Keratinocyte (primary cell): ENCODE results near the gene ARSH. TPM values are rescaled to one million over a fixed set of nuclear protein-coding genes. Genes with fewer than 3 reads are reported as not detected.
"Not testable (repeated sequence)": the region's sequence is repeated elsewhere in the genome, so short reads cannot be mapped to it uniquely, and the experiment has no call there.

Experiments
- DNase-seq: peaks from one replicate; pipeline ENCODE4 v3.0.0-alpha.2; 2011; ENCODE audit warnings: low read depth, missing footprints, low spot score
- FAIRE-seq: peaks from 2 replicates; lab custom pipeline; 2011; peaks lifted over from hg19 to GRCh38; lab: Jason Lieb, UNC
- H2AFZ ChIP-seq: 2 replicates; pipeline ENCODE4 v1.6.0; 2012; ENCODE audit warnings: low read length, control low read depth, inconsistent platforms; ENCODE audit not compliant: control insufficient read depth
- H3K27ac ChIP-seq: 2 replicates; pipeline ENCODE4 v1.5.1; 2011; ENCODE audit warnings: low read length; ENCODE audit not compliant: control insufficient read depth, insufficient read depth
- H3K27me3 ChIP-seq: 3 replicates; pipeline ENCODE4 v1.6.0; 2011; ENCODE audit warnings: low read length; ENCODE audit not compliant: control insufficient read depth, insufficient read depth; ENCODE audit errors: extremely low read depth
- H3K36me3 ChIP-seq, 2 experiments: 2 replicates in 1 of 2; 3 replicates in 1 of 2; pipeline ENCODE4 v1.5.1; 2011; ENCODE audit warnings: low read length in 2 of 2, mild to moderate bottlenecking in 1 of 2; ENCODE audit not compliant: control insufficient read depth in 2 of 2, insufficient read depth in 2 of 2; ENCODE audit errors: extremely low read depth in 1 of 2
- H3K4me1 ChIP-seq: 3 replicates; pipeline ENCODE4 v1.5.1; 2011; ENCODE audit warnings: low read length; ENCODE audit not compliant: control insufficient read depth, insufficient read depth; ENCODE audit errors: extremely low read depth
- H3K4me2 ChIP-seq: 3 replicates; pipeline ENCODE4 v1.6.0; 2011; ENCODE audit warnings: low read depth, low read length; ENCODE audit not compliant: control insufficient read depth, insufficient read depth; ENCODE audit errors: extremely low read depth
- H3K4me3 ChIP-seq, 3 experiments: fragments of 200-600 bp in 1 of 3; sonication (generic) in 1 of 3; 2 replicates in 2 of 3; 3 replicates in 1 of 3; pipeline ENCODE4 v1.5.1; 2011 to 2016; ENCODE audit warnings: low read length in 3 of 3, mild to moderate bottlenecking in 3 of 3, control low read depth in 2 of 3, inconsistent platforms in 1 of 3, low read depth in 1 of 3, mixed read lengths in 1 of 3, mixed run types in 1 of 3, moderate library complexity in 1 of 3; ENCODE audit not compliant: control insufficient read depth in 2 of 3, insufficient read depth in 2 of 3; ENCODE audit errors: extremely low read depth in 1 of 3
- H3K79me2 ChIP-seq: 2 replicates; pipeline ENCODE4 v1.6.0; 2012; ENCODE audit warnings: low read length; ENCODE audit not compliant: control insufficient read depth, insufficient read depth
- H3K9ac ChIP-seq: 3 replicates; pipeline ENCODE4 v1.6.0; 2011; ENCODE audit warnings: low read length; ENCODE audit not compliant: control insufficient read depth, insufficient read depth; ENCODE audit errors: extremely low read depth
- H3K9me1 ChIP-seq: 3 replicates; pipeline ENCODE4 v1.6.0; 2011; ENCODE audit warnings: low read length; ENCODE audit not compliant: control insufficient read depth, insufficient read depth; ENCODE audit errors: extremely low read depth
- H3K9me3 ChIP-seq: 2 replicates; pipeline ENCODE4 v1.5.1; 2012; ENCODE audit warnings: low read depth, low read length; ENCODE audit not compliant: control insufficient read depth
- H4K20me1 ChIP-seq: 3 replicates; pipeline ENCODE4 v1.6.0; 2011; ENCODE audit warnings: low read length; ENCODE audit not compliant: control insufficient read depth, insufficient read depth; ENCODE audit errors: extremely low read depth
- EZH2 ChIP-seq: IDR thresholded peaks from one replicate; pipeline ENCODE4 v1.6.1; 2012; ENCODE audit warnings: inconsistent platforms, mild to moderate bottlenecking, low read length, moderate library complexity
- dilution Hi-C: fragments of 300-500 bp; cut with MboI; formaldehyde crosslinking; loops from one replicate; pipeline ENCODE4 v1.7.0; 2020; ENCODE audit warnings: low sequenced_read_pairs; ENCODE audit not compliant: extremely low pct_ligation_motif_present
- polyA plus RNA-seq, 5 experiments: library from polyadenylated mRNA; depleted of rRNA in 3 of 5; stranded (reverse) in 3 of 5; stranded (forward) in 1 of 5; unstranded in 1 of 5; fragments of >200 nt; gene quantifications; 1 replicate in 1 of 5; 2 replicates in 3 of 5; 3 replicates in 1 of 5; pipeline versions ENCODE4 v1.2.1 to v1.2.3, GENCODE V29; 2011 to 2012; ENCODE audit warnings: missing spikeins in 2 of 5, low read depth in 1 of 5, low replicate concordance in 1 of 5
- TF ChIP-seq, protein P1 (sequence below), 3 experiments: IDR thresholded peaks in 1 of 3; conservative IDR thresholded peaks in 1 of 3; optimal IDR thresholded peaks in 1 of 3; 2 replicates in 2 of 3; 3 replicates in 1 of 3; pipeline versions ENCODE3 to v1.5.1; 2011; ENCODE audit warnings: low read length in 3 of 3, mild to moderate bottlenecking in 3 of 3, moderate library complexity in 2 of 3, control low read depth in 1 of 3, inconsistent platforms in 1 of 3; ENCODE audit not compliant: insufficient read depth in 2 of 3; ENCODE audit errors: extremely low read depth in 1 of 3

The ARSH gene
- polyA plus RNA-seq, 1 donor (not counting 4 experiments of a cell fraction or from before 2014, with no cell fraction given), result not detected

DNA sequence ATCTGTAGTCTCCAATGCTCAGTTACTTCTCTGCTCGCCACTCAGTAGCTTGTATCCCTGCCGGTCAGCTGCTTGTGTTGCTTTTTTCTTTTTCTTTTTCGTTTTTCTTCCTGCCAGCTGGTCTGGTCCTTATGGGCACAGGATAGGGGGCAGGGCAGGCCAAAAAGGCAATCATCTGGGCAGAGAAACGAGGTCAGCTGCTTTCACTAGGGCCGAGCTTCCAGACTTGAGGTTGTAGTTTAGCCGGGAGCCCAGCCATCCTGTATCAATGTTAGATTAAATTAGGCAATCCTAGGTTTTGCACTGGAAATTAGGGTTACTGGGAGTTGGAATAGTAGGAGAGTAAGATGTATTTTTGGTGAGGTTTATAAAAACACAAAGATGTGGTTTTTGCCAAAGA lies 38.3 kb downstream of the ARSH start:
- no peaks in the 10 kb centered on the region for H3K79me2 ChIP-seq
- no peaks in the 10 kb centered on the region for H4K20me1 ChIP-seq
- no peaks in the 10 kb centered on the region for H3K9me3 ChIP-seq
- H3K4me1 ChIP-seq, result no peaks in the 10 kb centered on the region
- no peaks in the 10 kb centered on the region for H3K27me3 ChIP-seq
- no peak overlapping the region for H3K4me3 ChIP-seq
- no peak overlapping the region for H2AFZ ChIP-seq
- no peak for DNase-seq
- no peak for TF ChIP-seq EZH2
- TF ChIP-seq, protein P1, sequence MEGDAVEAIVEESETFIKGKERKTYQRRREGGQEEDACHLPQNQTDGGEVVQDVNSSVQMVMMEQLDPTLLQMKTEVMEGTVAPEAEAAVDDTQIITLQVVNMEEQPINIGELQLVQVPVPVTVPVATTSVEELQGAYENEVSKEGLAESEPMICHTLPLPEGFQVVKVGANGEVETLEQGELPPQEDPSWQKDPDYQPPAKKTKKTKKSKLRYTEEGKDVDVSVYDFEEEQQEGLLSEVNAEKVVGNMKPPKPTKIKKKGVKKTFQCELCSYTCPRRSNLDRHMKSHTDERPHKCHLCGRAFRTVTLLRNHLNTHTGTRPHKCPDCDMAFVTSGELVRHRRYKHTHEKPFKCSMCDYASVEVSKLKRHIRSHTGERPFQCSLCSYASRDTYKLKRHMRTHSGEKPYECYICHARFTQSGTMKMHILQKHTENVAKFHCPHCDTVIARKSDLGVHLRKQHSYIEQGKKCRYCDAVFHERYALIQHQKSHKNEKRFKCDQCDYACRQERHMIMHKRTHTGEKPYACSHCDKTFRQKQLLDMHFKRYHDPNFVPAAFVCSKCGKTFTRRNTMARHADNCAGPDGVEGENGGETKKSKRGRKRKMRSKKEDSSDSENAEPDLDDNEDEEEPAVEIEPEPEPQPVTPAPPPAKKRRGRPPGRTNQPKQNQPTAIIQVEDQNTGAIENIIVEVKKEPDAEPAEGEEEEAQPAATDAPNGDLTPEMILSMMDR (optimal IDR thresholded peaks at IDR 0.05 in 1 of 3, IDR thresholded peaks at IDR 0.05 in 1 of 3, conservative IDR thresholded peaks at IDR 0.05 in 1 of 3; ENCODE audit: extremely low read depth in 1 of 3, insufficient read depth in 2 of 3, low read length in 3 of 3), result no peak
- no peak overlapping the region for H3K4me2 ChIP-seq
- dilution Hi-C loops, result loop anchor here (25.0 kb wide), 1 partner anchor 182 kb away; no protein-coding TSS in a partner anchor
- no peaks in the 10 kb centered on the region for H3K9me1 ChIP-seq
- FAIRE-seq, result no peak
- no peak overlapping the region for H3K9ac ChIP-seq
- no peak overlapping the region for H3K27ac ChIP-seq
- no peaks in the 10 kb centered on the region for H3K36me3 ChIP-seq

DNA sequence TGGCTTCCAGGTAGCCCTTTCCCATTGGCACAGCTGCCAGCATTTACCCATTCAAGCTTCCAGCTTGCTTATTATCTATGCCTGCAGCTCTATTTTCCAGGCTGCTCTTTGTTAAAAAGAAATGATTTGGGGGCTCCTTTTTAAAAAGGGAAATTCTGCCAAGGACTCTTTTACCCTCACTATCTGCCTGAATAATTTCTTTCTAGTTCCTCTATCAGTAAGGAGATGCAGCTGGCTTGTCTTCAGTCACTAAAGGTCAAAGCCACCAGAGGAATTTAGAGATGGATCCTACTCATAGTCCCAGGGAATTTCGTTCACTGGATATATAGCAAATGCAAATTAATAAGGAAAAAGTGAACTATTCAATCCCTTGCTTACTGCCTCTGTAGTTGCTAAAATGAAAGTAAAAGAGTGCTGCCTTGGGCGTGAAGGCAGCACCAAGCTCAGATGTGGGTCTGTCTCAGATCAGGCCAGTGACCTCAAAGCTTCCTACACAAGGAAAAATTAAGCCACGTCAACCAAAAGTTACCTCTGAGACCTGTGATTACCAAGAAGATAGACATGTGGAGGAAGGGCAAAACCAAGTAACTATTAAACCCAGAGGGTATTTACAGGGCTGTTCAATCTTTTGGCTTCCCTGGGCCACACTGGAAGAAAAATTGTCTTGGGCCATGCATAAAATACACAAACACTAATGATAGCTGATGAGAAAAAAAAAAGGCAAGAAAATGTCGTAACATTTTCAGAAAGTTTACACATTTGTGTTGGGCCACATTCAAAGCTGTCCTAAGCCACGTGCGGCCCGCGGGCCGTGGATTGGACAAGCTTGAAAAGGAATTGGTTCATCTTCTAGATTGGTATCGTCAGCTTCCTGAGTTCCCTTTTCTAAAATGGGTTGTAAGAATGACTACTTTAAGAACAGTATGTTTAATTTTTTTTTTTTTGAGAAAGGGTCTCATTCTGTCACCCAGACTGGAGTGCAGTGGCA lies 40.2 kb downstream of the ARSH start:
- no peaks in the 10 kb centered on the region for H3K4me1 ChIP-seq
- no peak for TF ChIP-seq EZH2
- TF ChIP-seq, protein P1 (optimal IDR thresholded peaks at IDR 0.05 in 1 of 3, IDR thresholded peaks at IDR 0.05 in 1 of 3, conservative IDR thresholded peaks at IDR 0.05 in 1 of 3; ENCODE audit: extremely low read depth in 1 of 3, insufficient read depth in 2 of 3, low read length in 3 of 3), result no peak
- H4K20me1 ChIP-seq, result no peaks in the 10 kb centered on the region
- no peak for DNase-seq
- no peak overlapping the region for H3K27ac ChIP-seq
- H3K9me1 ChIP-seq, result no peaks in the 10 kb centered on the region
- dilution Hi-C loops, result loop anchor here (25.0 kb wide), 1 partner anchor 184 kb away; no protein-coding TSS in a partner anchor
- no peak for FAIRE-seq
- no peaks in the 10 kb centered on the region for H3K36me3 ChIP-seq
- no peaks in the 10 kb centered on the region for H3K27me3 ChIP-seq
- H3K79me2 ChIP-seq, result no peaks in the 10 kb centered on the region
- no peaks in the 10 kb centered on the region for H3K9me3 ChIP-seq
- H3K9ac ChIP-seq, result no peak overlapping the region
- no peak overlapping the region for H3K4me2 ChIP-seq
- H3K4me3 ChIP-seq, result no peak overlapping the region
- H2AFZ ChIP-seq, result no peak overlapping the region

DNA sequence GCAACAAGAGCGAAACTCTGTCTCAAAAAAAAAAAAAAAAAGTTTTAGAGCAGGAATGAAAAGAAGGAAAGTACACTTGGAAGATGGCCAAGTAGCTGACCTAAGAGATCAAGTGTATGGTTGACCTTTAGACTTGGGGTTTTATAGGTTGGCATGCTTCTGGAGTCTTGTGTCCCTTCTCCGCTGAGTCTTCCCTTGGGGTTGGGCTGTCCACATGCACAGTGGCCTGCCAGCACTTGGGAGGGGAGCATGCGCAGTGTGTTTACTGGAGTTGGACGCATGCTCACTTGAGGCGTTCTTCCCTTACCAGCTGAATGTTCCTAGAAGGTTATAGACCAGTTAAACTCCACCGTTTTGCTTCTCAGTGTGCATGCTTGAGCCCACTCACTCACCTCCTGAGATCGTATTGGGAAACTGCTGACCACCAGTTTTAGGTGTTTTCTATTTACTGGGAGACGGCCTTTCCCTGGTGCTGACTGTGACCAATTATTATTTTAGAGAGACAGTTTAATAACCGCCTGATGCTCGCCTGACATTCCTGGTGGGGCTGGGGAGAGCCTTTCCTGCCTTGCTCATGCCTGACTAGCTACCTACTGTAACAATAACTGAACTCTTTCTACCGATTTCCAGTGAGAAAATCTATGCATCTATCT lies 44.3 kb downstream of the ARSH start:
- H3K27me3 ChIP-seq, FAIRE-seq, H3K4me2 ChIP-seq, H3K9ac ChIP-seq, H3K36me3 ChIP-seq, H3K79me2 ChIP-seq, H4K20me1 ChIP-seq, H3K9me3 ChIP-seq, DNase-seq, H3K4me1 ChIP-seq, H3K27ac ChIP-seq, H3K4me3 ChIP-seq, H2AFZ ChIP-seq, dilution Hi-C loops, H3K9me1 ChIP-seq: not testable (repeated sequence)
